ENCODE measurements around the gene FAM241A.
A peak's percentile ranks its signal among the peaks of the same experiment; 100 is the strongest.

Gene FAM241A

GRCh38 chr4:112190684-112191083, 45.4 kb downstream of the FAM241A start:
- Histone ChIP-seq H3K36me3 (replicated peaks; ENCODE audit: low read depth, low read length) (peaks cover 6% of the 10 kb centered on the region), H3K9ac (ENCODE audit: low read length) (no peak overlapping the region), H2AFZ (ENCODE audit: low read depth, low read length) (no peak overlapping the region), H3K27me3 (ENCODE audit: low read depth, low read length) (no peaks in the 10 kb centered on the region), H3K4me3 (ENCODE audit: low read length) (no peak overlapping the region), H3K4me2 (ENCODE audit: low read length) (no peak overlapping the region), H3K4me1 (ENCODE audit: low read length) (peaks cover 9% of the 10 kb centered on the region), H3K79me2 (ENCODE audit: low read length) (no peaks in the 10 kb centered on the region), H3K27ac (ENCODE audit: low read length) (no peak overlapping the region), H4K20me1 (ENCODE audit: insufficient read depth, low read length) (no peaks in the 10 kb centered on the region), H3K9me3 (ENCODE audit: insufficient read depth, low read length) (no peaks in the 10 kb centered on the region)
- TF ChIP-seq CTCF (IDR thresholded peaks at IDR 0.05; ENCODE audit: low read depth, low read length) (no peak), EZH2phosphoT487 (IDR thresholded peaks at IDR 0.05; ENCODE audit: low read depth) (no peak)

GRCh38 chr4:112196461-112196860, 51.2 kb downstream of the FAM241A start:
- no peak overlapping the region for H2AFZ ChIP-seq (ENCODE audit: low read depth, low read length)
- H3K4me2 ChIP-seq (ENCODE audit: low read length): no peak overlapping the region
- TF ChIP-seq EZH2phosphoT487 (IDR thresholded peaks at IDR 0.05; ENCODE audit: low read depth) (no peak), CTCF (IDR thresholded peaks at IDR 0.05; ENCODE audit: low read depth, low read length) (no peak)
- no peak overlapping the region for H3K9ac ChIP-seq (ENCODE audit: low read length)
- H4K20me1 ChIP-seq (ENCODE audit: insufficient read depth, low read length): no peaks in the 10 kb centered on the region
- H3K9me3 ChIP-seq (ENCODE audit: insufficient read depth, low read length): no peaks in the 10 kb centered on the region
- no peak overlapping the region for H3K4me3 ChIP-seq (ENCODE audit: low read length)
- H3K27ac ChIP-seq (ENCODE audit: low read length): no peak overlapping the region
- peaks cover 33% of the 10 kb centered on the region for H3K4me1 ChIP-seq (ENCODE audit: low read length)
- no peaks in the 10 kb centered on the region for H3K79me2 ChIP-seq (ENCODE audit: low read length)
- no peaks in the 10 kb centered on the region for H3K27me3 ChIP-seq (ENCODE audit: low read depth, low read length)
- H3K36me3 ChIP-seq (replicated peaks; ENCODE audit: low read depth, low read length): no peaks in the 10 kb centered on the region

GRCh38 chr4:112199041-112199440, 53.8 kb downstream of the FAM241A start:
- Histone ChIP-seq H3K79me2 (ENCODE audit: low read length) (no peaks in the 10 kb centered on the region), H3K9ac (ENCODE audit: low read length) (peak overlapping the region; percentile 41; the same call in 1 of the 2 replicates), H3K27me3 (ENCODE audit: low read depth, low read length) (no peaks in the 10 kb centered on the region), H3K9me3 (ENCODE audit: insufficient read depth, low read length) (no peaks in the 10 kb centered on the region), H3K27ac (ENCODE audit: low read length) (peak overlapping the region; percentile 90), H2AFZ (ENCODE audit: low read depth, low read length) (no peak overlapping the region), H3K4me2 (ENCODE audit: low read length) (peak overlapping the region; percentile 82), H3K36me3 (replicated peaks; ENCODE audit: low read depth, low read length) (no peaks in the 10 kb centered on the region), H4K20me1 (ENCODE audit: insufficient read depth, low read length) (no peaks in the 10 kb centered on the region), H3K4me3 (ENCODE audit: low read length) (peak overlapping the region; percentile 58), H3K4me1 (ENCODE audit: low read length) (peaks cover 58% of the 10 kb centered on the region)
- TF ChIP-seq EZH2phosphoT487 (IDR thresholded peaks at IDR 0.05; ENCODE audit: low read depth) (no peak), CTCF (IDR thresholded peaks at IDR 0.05; ENCODE audit: low read depth, low read length) (no peak)

GRCh38 chr4:112201915-112202505, 56.8 kb downstream of the FAM241A start:
- Histone ChIP-seq H3K9ac (ENCODE audit: low read length) (peak overlapping the region; percentile 49), H2AFZ (ENCODE audit: low read depth, low read length) (peak overlapping the region; percentile 61), H3K4me2 (ENCODE audit: low read length) (peak overlapping the region; percentile 77)

More at GRCh38 chr4:112201915-112202505, 56.8 kb downstream of the FAM241A start:
- no peaks in the 10 kb centered on the region for H3K27me3 ChIP-seq (ENCODE audit: low read depth, low read length)
- no peaks in the 10 kb centered on the region for H3K79me2 ChIP-seq (ENCODE audit: low read length)
- H3K9me3 ChIP-seq (ENCODE audit: insufficient read depth, low read length): no peaks in the 10 kb centered on the region
- H3K4me3 ChIP-seq (ENCODE audit: low read length): peak overlapping the region; percentile 35
- H3K36me3 ChIP-seq (replicated peaks; ENCODE audit: low read depth, low read length): no peaks in the 10 kb centered on the region
- H4K20me1 ChIP-seq (ENCODE audit: insufficient read depth, low read length): no peaks in the 10 kb centered on the region
- TF ChIP-seq CTCF (IDR thresholded peaks at IDR 0.05; ENCODE audit: low read depth, low read length): no peak
- TF ChIP-seq EZH2phosphoT487 (IDR thresholded peaks at IDR 0.05; ENCODE audit: low read depth): no peak
- peaks cover 80% of the 10 kb centered on the region for H3K4me1 ChIP-seq (ENCODE audit: low read length)
- H3K27ac ChIP-seq (ENCODE audit: low read length): peak overlapping the region; percentile 90

Measured in OCI-LY3 (cell line).